Suprapubic skin (tissue), 4 donors: ENCODE measurements around the gene ACOT11. TPM values are rescaled to one million over a fixed set of nuclear protein-coding genes. Genes with fewer than 3 reads are reported as not detected.
"Not testable (repeated sequence)": the region's sequence is repeated elsewhere in the genome, so short reads cannot be mapped to it uniquely, and the experiment has no call there.

Source experiments
- DNase-seq, 2 donors: peaks; one replicate each; pipeline ENCODE4 v3.0.0-alpha.2; 2019; ENCODE audit warnings: low spot score in 2 of 2
- H3K27ac ChIP-seq: fragments of 200-600 bp; sonication (generic); one replicate; pipeline ENCODE4 v1.5.1; 2019
- H3K27me3 ChIP-seq: fragments of 200-600 bp; sonication (generic); one replicate; pipeline ENCODE4 v1.5.1; 2019
- H3K36me3 ChIP-seq: fragments of 200-600 bp; sonication (generic); one replicate; pipeline ENCODE4 v1.5.1; 2019
- H3K4me1 ChIP-seq: fragments of 200-600 bp; sonication (generic); one replicate; pipeline ENCODE4 v1.5.1; 2019
- H3K4me3 ChIP-seq: fragments of 200-600 bp; sonication (generic); one replicate; pipeline ENCODE4 v1.5.1; 2019; ENCODE audit warnings: mild to moderate bottlenecking
- H3K9me3 ChIP-seq: fragments of 200-600 bp; sonication (generic); one replicate; pipeline ENCODE4 v1.5.1; 2019
- CTCF ChIP-seq, 2 donors: fragments of 200-600 bp in 1 of 2; fragments of 450-650 bp in 1 of 2; sonication (generic) in 1 of 2; IDR thresholded peaks; one replicate each; pipeline ENCODE4 v1.5.1; 2016 to 2019; ENCODE audit warnings: antibody characterized with exemption in 2 of 2, mild to moderate bottlenecking in 1 of 2, moderate library complexity in 1 of 2
- EP300 ChIP-seq: sonication (generic); formaldehyde crosslinking; IDR thresholded peaks from one replicate; pipeline ENCODE4 v1.6.1; 2017; ENCODE audit warnings: antibody characterized with exemption
- POLR2A ChIP-seq, 2 donors: fragments of 450-650 bp; IDR thresholded peaks; one replicate each; pipeline ENCODE4 v1.6.1; 2017; ENCODE audit warnings: antibody characterized with exemption in 2 of 2, mild to moderate bottlenecking in 2 of 2, moderate library complexity in 2 of 2
- POLR2AphosphoS5 ChIP-seq, 3 donors: sonication (generic); formaldehyde crosslinking; IDR thresholded peaks; one replicate each; pipeline ENCODE4 v1.6.1; 2017; ENCODE audit warnings: antibody characterized with exemption in 3 of 3
- WGBS: methylation state at CpG from one replicate; pipeline ENCODE4 v1.1.5; 2018; 5-methylcytosine and 5-hydroxymethylcytosine counted together
- total RNA-seq, 4 donors: library from RNA; depleted of rRNA; stranded (reverse); fragments of >200 nt; gene quantifications; one replicate each; pipeline ENCODE4 v1.1.0, GENCODE V29; 2016

Gene ACOT11
- total RNA-seq, 4 donors from 2014 or later: 4.7 to 8.5 (median 6.9) TPM

GRCh38 chr1:54501849-54502248 lies 46.2 kb upstream of the ACOT11 start:
- Histone ChIP-seq H3K27ac (no peak overlapping the region), H3K4me3 (no peak overlapping the region), H3K27me3 (peaks cover 24% of the 10 kb centered on the region), H3K36me3 (no peaks in the 10 kb centered on the region), H3K4me1 (peaks cover 13% of the 10 kb centered on the region), H3K9me3 (no peaks in the 10 kb centered on the region)
- WGBS: 80% methylated on average over 5 of the region's 5 CpGs
- DNase-seq: no peak
- TF ChIP-seq CTCF (IDR thresholded peaks at IDR 0.05): no peak
- TF ChIP-seq POLR2AphosphoS5 (IDR thresholded peaks at IDR 0.05): no peak
- TF ChIP-seq EP300: no peak

- Histone ChIP-seq H3K4me3 (no peak overlapping the region), H3K4me1 (peaks cover 13% of the 10 kb centered on the region), H3K27ac (no peak overlapping the region), H3K27me3 (peaks cover 24% of the 10 kb centered on the region), H3K36me3 (no peaks in the 10 kb centered on the region), H3K9me3 (no peaks in the 10 kb centered on the region)
- WGBS: 80% methylated on average over 5 of the region's 5 CpGs
- no peak for DNase-seq
- TF ChIP-seq POLR2AphosphoS5 (IDR thresholded peaks at IDR 0.05): no peak
- no peak for TF ChIP-seq EP300
- no peak for TF ChIP-seq POLR2A (IDR thresholded peaks at IDR 0.05)
- TF ChIP-seq CTCF (IDR thresholded peaks at IDR 0.05): no peak
Observed at GRCh38 chr1:54502342-54502741, 45.7 kb upstream of the ACOT11 start.

- no peaks in the 10 kb centered on the region for H3K27me3 ChIP-seq
- no peak overlapping the region for H3K4me3 ChIP-seq
- DNase-seq: no peak
- no peaks in the 10 kb centered on the region for H3K36me3 ChIP-seq
- no peaks in the 10 kb centered on the region for H3K9me3 ChIP-seq
- no peak overlapping the region for H3K27ac ChIP-seq
- TF ChIP-seq EP300 (no peak), POLR2AphosphoS5 (IDR thresholded peaks at IDR 0.05) (no peak), POLR2A (IDR thresholded peaks at IDR 0.05) (no peak), CTCF (IDR thresholded peaks at IDR 0.05) (no peak)
- no peaks in the 10 kb centered on the region for H3K4me1 ChIP-seq
- WGBS: 76% methylated on average over 6 of the region's 6 CpGs
Observed at GRCh38 chr1:54506594-54506993, 41.4 kb upstream of the ACOT11 start.

- DNase-seq: no peak
- Histone ChIP-seq H3K36me3 (no peaks in the 10 kb centered on the region), H3K4me3 (no peak overlapping the region), H3K27me3 (no peaks in the 10 kb centered on the region), H3K4me1 (no peaks in the 10 kb centered on the region), H3K27ac (no peak overlapping the region), H3K9me3 (no peaks in the 10 kb centered on the region)
- TF ChIP-seq POLR2AphosphoS5 (IDR thresholded peaks at IDR 0.05) (no peak), CTCF (IDR thresholded peaks at IDR 0.05) (no peak), POLR2A (IDR thresholded peaks at IDR 0.05) (no peak), EP300 (no peak)
- 76% methylated on average over 17 of the region's 17 CpGs for WGBS
Observed at GRCh38 chr1:54507033-54507870, 40.8 kb upstream of the ACOT11 start.

GRCh38 chr1:54510715-54511270 lies 37.2 kb upstream of the ACOT11 start:
- H3K27ac ChIP-seq: no peak overlapping the region
- no peak overlapping the region for H3K4me3 ChIP-seq
- TF ChIP-seq POLR2A (IDR thresholded peaks at IDR 0.05): no peak
- no peak for TF ChIP-seq POLR2AphosphoS5 (IDR thresholded peaks at IDR 0.05)
- no peak for TF ChIP-seq EP300
- no peak for TF ChIP-seq CTCF (IDR thresholded peaks at IDR 0.05)
- no peak for DNase-seq
- no peaks in the 10 kb centered on the region for H3K4me1 ChIP-seq
- no peaks in the 10 kb centered on the region for H3K36me3 ChIP-seq
- H3K9me3 ChIP-seq: no peaks in the 10 kb centered on the region
- WGBS: 83% methylated on average over 3 of the region's 3 CpGs
- no peaks in the 10 kb centered on the region for H3K27me3 ChIP-seq

GRCh38 chr1:54513921-54514580 lies 34.0 kb upstream of the ACOT11 start:
- WGBS: 86% methylated on average over 24 of the region's 24 CpGs
- H3K36me3 ChIP-seq, H3K4me3 ChIP-seq, H3K27ac ChIP-seq, H3K4me1 ChIP-seq, H3K9me3 ChIP-seq, DNase-seq, H3K27me3 ChIP-seq: not testable (repeated sequence)
